Measurements from ENCODE around the gene PTTG1IP. TPM values are rescaled to one million over a fixed set of nuclear protein-coding genes. Genes with fewer than 3 reads are reported as not detected.
"Not testable (repeated sequence)": the region's sequence is repeated elsewhere in the genome, so short reads cannot be mapped to it uniquely, and the experiment has no call there.

The PTTG1IP gene
- total and polyA plus RNA-seq, 2 of the 13 experiments (the other 11 are each of a cell fraction or from before 2014, with no cell fraction given) = 161 to 700 TPM

GRCh38 chr21:44912506-44913412 lies 39.3 kb upstream of the PTTG1IP start (continued):
- TF ChIP-seq MED1 (CRISPR knock-in tag; IDR thresholded peaks at IDR 0.05) = peak; percentile 92
- peak; percentile 77; the same call in 1 of the 2 replicates for TF ChIP-seq GABPB1 (CRISPR knock-in tag; IDR thresholded peaks at IDR 0.05)
- TF ChIP-seq FOXK1 (CRISPR knock-in tag; IDR thresholded peaks at IDR 0.05; ENCODE audit: borderline replicate concordance, low read depth) = peak; percentile 50; the same call in 1 of the 2 replicates
- TF ChIP-seq KAT8 (CRISPR knock-in tag; IDR thresholded peaks at IDR 0.05) = peak; percentile 48
- peak; percentile 95 for TF ChIP-seq ZBTB46 (CRISPR knock-in tag; IDR thresholded peaks at IDR 0.05; ENCODE audit: borderline replicate concordance)
- TF ChIP-seq CHD4 (IDR thresholded peaks at IDR 0.05; ENCODE audit: borderline replicate concordance, low read length) = peak; percentile 61; the same call in 1 of the 2 replicates
- not testable (repeated sequence) for TF ChIP-seq ZBTB40, FOXP1 (IDR thresholded peaks at IDR 0.05)
- peak; percentile 24; the same call in 1 of the 2 replicates for TF ChIP-seq ZBTB40 (CRISPR knock-in tag; IDR thresholded peaks at IDR 0.05)
- TF ChIP-seq ZNF770 (CRISPR knock-in tag; IDR thresholded peaks at IDR 0.05) = peak; percentile 50; the same call in 1 of the 2 replicates
- TF ChIP-seq ZNF629 (CRISPR knock-in tag; conservative IDR thresholded peaks at IDR 0.05) = peak; percentile 24; the same call in 1 of the 2 replicates
- TF ChIP-seq RFXAP (CRISPR knock-in tag; IDR thresholded peaks at IDR 0.05; ENCODE audit: borderline replicate concordance) = peak; percentile 20; the same call in 1 of the 2 replicates
- TF ChIP-seq FOXP1 (CRISPR knock-in tag; IDR thresholded peaks at IDR 0.05) = 0 out of 2 replicates have a peak, but pooled peaks have one; percentile 30
- TF ChIP-seq HNF4G (IDR thresholded peaks at IDR 0.05; ENCODE audit: borderline replicate concordance, low read depth, low read length) = peak; percentile 90
- TF ChIP-seq HNF4G (CRISPR knock-in tag; IDR thresholded peaks at IDR 0.05; ENCODE audit: borderline replicate concordance, low read depth) = peak; percentile 98
- 0 out of 2 replicates have a peak, but pooled peaks have one; percentile 60 for TF ChIP-seq ZNF747 (CRISPR knock-in tag; IDR thresholded peaks at IDR 0.05; ENCODE audit: borderline replicate concordance)

Measured in HepG2 (cell line).